GM23248 (cell line): Measurements from ENCODE around the gene ABHD10. TPM values are rescaled to one million over a fixed set of nuclear protein-coding genes. Genes with fewer than 3 reads are reported as not detected.
"Not testable (repeated sequence)": the region's sequence is repeated elsewhere in the genome, so short reads cannot be mapped to it uniquely, and the experiment has no call there.

Source experiments
- DNase-seq: peaks from one replicate; pipeline ENCODE4 v3.0.0-alpha.2; 2015
- H2AFZ ChIP-seq: fragments of 200-600 bp; sonication (generic); 2 replicates; pipeline ENCODE4 v1.6.1; 2016; ENCODE audit warnings: antibody characterized with exemption
- H3F3A ChIP-seq: fragments of 200-600 bp; sonication (generic); 2 replicates; pipeline ENCODE4 v1.6.1; 2016; ENCODE audit warnings: mild to moderate bottlenecking, antibody characterized with exemption, mixed run types; ENCODE audit not compliant: insufficient read depth
- H3K27ac ChIP-seq: fragments of 200-600 bp; sonication (generic); 2 replicates; pipeline ENCODE4 v1.5.1; 2016; ENCODE audit warnings: mild to moderate bottlenecking
- H3K27me3 ChIP-seq: fragments of 200-600 bp; sonication (generic); replicated peaks from 2 replicates; pipeline ENCODE4 v1.6.1; 2016; ENCODE audit warnings: mild to moderate bottlenecking; ENCODE audit not compliant: insufficient read depth
- H3K36me3 ChIP-seq: fragments of 200-600 bp; sonication (generic); 2 replicates; pipeline ENCODE4 v1.6.1; 2016; ENCODE audit warnings: low read depth, mild to moderate bottlenecking
- H3K4me1 ChIP-seq: fragments of 200-600 bp; sonication (generic); 2 replicates; pipeline ENCODE4 v1.6.1; 2016; ENCODE audit warnings: mild to moderate bottlenecking; ENCODE audit not compliant: insufficient read depth
- H3K4me2 ChIP-seq: fragments of 200-600 bp; sonication (generic); one replicate; pipeline ENCODE4 v1.6.1; 2016; ENCODE audit warnings: mild to moderate bottlenecking; ENCODE audit not compliant: unreplicated experiment
- H3K4me3 ChIP-seq: fragments of 200-600 bp; sonication (generic); 2 replicates; pipeline ENCODE4 v1.5.1; 2016; ENCODE audit warnings: mild to moderate bottlenecking
- H3K79me2 ChIP-seq: fragments of 200-600 bp; sonication (generic); 2 replicates; pipeline ENCODE4 v1.6.1; 2016; ENCODE audit warnings: mild to moderate bottlenecking; ENCODE audit not compliant: insufficient read depth
- H3K9ac ChIP-seq: fragments of 200-600 bp; sonication (generic); 2 replicates; pipeline ENCODE4 v1.6.1; 2016; ENCODE audit warnings: mild to moderate bottlenecking
- H3K9me2 ChIP-seq: fragments of 200-600 bp; sonication (generic); 2 replicates; pipeline ENCODE4 v1.6.1; 2016; ENCODE audit warnings: mixed run types, mild to moderate bottlenecking, moderate library complexity; ENCODE audit not compliant: insufficient read depth
- H3K9me3 ChIP-seq: fragments of 200-600 bp; sonication (generic); one replicate; pipeline ENCODE4 v1.6.1; 2017; ENCODE audit warnings: low read depth
- H4K20me1 ChIP-seq: fragments of 200-600 bp; sonication (generic); 2 replicates; pipeline ENCODE4 v1.6.0; 2016; ENCODE audit not compliant: insufficient read depth
- EZH2 ChIP-seq: fragments of 200-600 bp; sonication (generic); IDR thresholded peaks from 2 replicates; pipeline ENCODE4 v1.6.1; 2018; ENCODE audit warnings: antibody characterized with exemption, mild to moderate bottlenecking; ENCODE audit not compliant: insufficient read depth, poor library complexity, severe bottlenecking
- EZH2phosphoT487 ChIP-seq: fragments of 200-600 bp; sonication (generic); IDR thresholded peaks from 2 replicates; pipeline ENCODE4 v1.6.1; 2018; ENCODE audit warnings: antibody characterized with exemption, moderate library complexity, mild to moderate bottlenecking, low read depth; ENCODE audit not compliant: insufficient read depth
- WGBS, 2 experiments: methylation state at CpG; one replicate each; pipeline ENCODE4 v1.1.6; 2015 to 2017; ENCODE audit warnings: low lambda C conversion rate in 2 of 2, low coverage in 1 of 2; ENCODE audit errors: missing lambda C conversion rate in 2 of 2; 5-methylcytosine and 5-hydroxymethylcytosine counted together
- in situ Hi-C: fragments of 300-500 bp; cut with MboI; formaldehyde crosslinking; loops from 2 replicates; pipeline ENCODE4 v1.15.0; 2020
- polyA plus RNA-seq: library from polyadenylated mRNA; unstranded; fragments of >200 nt; fragmentation: Nextera tagmentation; extraction: Ambion mirVana; gene quantifications from 2 replicates; pipeline ENCODE4 v1.2.1, GENCODE V29; 2016
- total RNA-seq: library from RNA; depleted of rRNA; stranded (reverse); fragments of >200 nt; shearing (Covaris generic); gene quantifications from 2 replicates; pipeline ENCODE4 v1.2.3, GENCODE V29; 2014

Gene ABHD10
- total and polyA plus RNA-seq, 2 experiments from 2014 or later = 25.4 to 26.4 TPM

GRCh38 chr3:112027826-112028225 lies 49.0 kb downstream of the ABHD10 start:
- no peaks in the 10 kb centered on the region for H3K9me3 ChIP-seq
- H2AFZ ChIP-seq = no peak overlapping the region
- no peaks in the 10 kb centered on the region for H3K9me2 ChIP-seq
- H3F3A ChIP-seq = no peaks in the 10 kb centered on the region
- no peaks in the 10 kb centered on the region for H3K79me2 ChIP-seq
- H3K36me3 ChIP-seq = no peaks in the 10 kb centered on the region
- in situ Hi-C loops = no loop called here
- no peak overlapping the region for H3K27ac ChIP-seq
- DNase-seq = no peak
- TF ChIP-seq EZH2 = no peak
- TF ChIP-seq EZH2phosphoT487 = no peak
- H3K9ac ChIP-seq = no peak overlapping the region
- H3K27me3 ChIP-seq = no peaks in the 10 kb centered on the region
- WGBS, 2 experiments = 93 to 97% methylated on average over 4 of the region's 4 CpGs
- H4K20me1 ChIP-seq = no peaks in the 10 kb centered on the region
- H3K4me2 ChIP-seq = no peak overlapping the region
- no peak overlapping the region for H3K4me3 ChIP-seq
- no peaks in the 10 kb centered on the region for H3K4me1 ChIP-seq

- no peaks in the 10 kb centered on the region for H3K27me3 ChIP-seq
- no peaks in the 10 kb centered on the region for H4K20me1 ChIP-seq
- H3K4me2 ChIP-seq = no peak overlapping the region
- H3K4me1 ChIP-seq = no peaks in the 10 kb centered on the region
- in situ Hi-C loops = no loop called here
- H3F3A ChIP-seq = no peaks in the 10 kb centered on the region
- DNase-seq = no peak
- H3K79me2 ChIP-seq = no peaks in the 10 kb centered on the region
- no peaks in the 10 kb centered on the region for H3K9me3 ChIP-seq
- no peak overlapping the region for H3K27ac ChIP-seq
- H3K9me2 ChIP-seq = no peaks in the 10 kb centered on the region
- no peaks in the 10 kb centered on the region for H3K36me3 ChIP-seq
- H3K9ac ChIP-seq = no peak overlapping the region
- 91 to 94% methylated on average over 5 of the region's 5 CpGs for WGBS, 2 experiments
- no peak overlapping the region for H3K4me3 ChIP-seq
- no peak for TF ChIP-seq EZH2phosphoT487
- TF ChIP-seq EZH2 = no peak
- no peak overlapping the region for H2AFZ ChIP-seq
These were observed 52.1 kb downstream of the ABHD10 start for GRCh38 chr3:112030901-112031300.

DNA sequence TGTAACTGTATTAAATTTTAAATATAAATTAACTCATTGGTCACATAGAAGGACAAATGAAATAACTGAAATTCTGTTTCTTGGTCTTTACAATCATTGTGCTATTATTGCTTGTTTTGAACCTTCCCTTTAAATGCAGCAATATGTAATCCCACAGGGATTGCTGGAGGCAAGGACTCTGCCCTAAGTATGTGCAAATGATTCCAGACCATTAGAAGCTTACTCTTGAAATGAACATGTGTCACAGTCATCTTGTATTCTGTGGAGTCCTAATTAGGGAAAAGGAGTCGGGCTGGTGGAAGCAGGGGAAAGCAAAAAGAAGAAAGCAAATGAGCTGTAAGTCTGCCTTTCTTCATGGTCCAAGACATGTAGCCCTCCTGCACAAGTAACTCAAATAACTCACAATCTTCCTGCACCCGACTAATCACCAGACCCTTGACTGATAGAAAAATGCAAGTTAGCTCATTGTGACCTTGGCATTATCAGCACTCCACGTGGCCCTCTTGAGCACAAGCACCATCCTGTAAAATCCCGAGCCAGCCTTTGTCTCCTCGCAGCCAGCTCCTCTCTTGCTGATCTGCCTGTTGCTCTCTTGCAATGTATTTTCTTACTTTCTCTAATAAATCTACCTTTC lies 53.4 kb downstream of the ABHD10 start:
- H3K4me1 ChIP-seq = no peaks in the 10 kb centered on the region
- WGBS, 2 experiments = 58 to 61% methylated on average over 5 of the region's 5 CpGs
- no peaks in the 10 kb centered on the region for H3K27me3 ChIP-seq
- no peaks in the 10 kb centered on the region for H3K79me2 ChIP-seq
- H3K27ac ChIP-seq = no peak overlapping the region
- no peaks in the 10 kb centered on the region for H3K9me3 ChIP-seq
- in situ Hi-C loops = no loop called here
- no peak overlapping the region for H3K4me2 ChIP-seq
- no peaks in the 10 kb centered on the region for H3K36me3 ChIP-seq
- DNase-seq = no peak
- no peak overlapping the region for H3K9ac ChIP-seq
- H3F3A ChIP-seq = no peaks in the 10 kb centered on the region
- no peaks in the 10 kb centered on the region for H4K20me1 ChIP-seq
- no peak overlapping the region for H3K4me3 ChIP-seq
- H2AFZ ChIP-seq = no peak overlapping the region
- no peaks in the 10 kb centered on the region for H3K9me2 ChIP-seq
- TF ChIP-seq EZH2phosphoT487 (no peak), EZH2 (no peak)

- H3K79me2 ChIP-seq = no peaks in the 10 kb centered on the region
- no peaks in the 10 kb centered on the region for H3K36me3 ChIP-seq
- no peak within 1 kb of the TSS for H2AFZ ChIP-seq
- peaks cover 12% of the 10 kb centered on the region; the same call in 1 of the 2 replicates for H3K4me1 ChIP-seq
- no peak within 1 kb of the TSS for H3K27ac ChIP-seq
- no peaks in the 10 kb centered on the region for H3K9me2 ChIP-seq
- DNase-seq = no peak
- H3K4me3 ChIP-seq = no peak within 1 kb of the TSS
- H3F3A ChIP-seq = peaks cover 5% of the 10 kb centered on the region; the same call in 1 of the 2 replicates
- no peaks in the 10 kb centered on the region for H3K27me3 ChIP-seq
- TF ChIP-seq EZH2phosphoT487 = no peak
- no peak for TF ChIP-seq EZH2
- no peak within 1 kb of the TSS for H3K4me2 ChIP-seq
- H3K9me3 ChIP-seq = no peaks in the 10 kb centered on the region
- in situ Hi-C loops = no loop called here
- no peak within 1 kb of the TSS for H3K9ac ChIP-seq
- 62 to 75% methylated on average over 4 of the region's 4 CpGs for WGBS, 2 experiments
- H4K20me1 ChIP-seq = no peaks in the 10 kb centered on the region
These were observed 55.6 kb downstream of the ABHD10 start, which contains the start of gene TMPRSS7 for GRCh38 chr3:112034436-112034835. TMPRSS7 (plus strand) TSS chr3:112034736; CDS start chr3:112034846, 110 bp downstream.

- in situ Hi-C loops = no loop called here
- peaks cover 13% of the 10 kb centered on the region; the same call in 1 of the 2 replicates for H3K4me1 ChIP-seq
- H2AFZ ChIP-seq = no peak overlapping the region
- no peak overlapping the region for H3K4me2 ChIP-seq
- no peaks in the 10 kb centered on the region for H3K79me2 ChIP-seq
- H3F3A ChIP-seq = peaks cover 5% of the 10 kb centered on the region; the same call in 1 of the 2 replicates
- no peak for TF ChIP-seq EZH2
- no peak for TF ChIP-seq EZH2phosphoT487
- no peaks in the 10 kb centered on the region for H3K27me3 ChIP-seq
- no peaks in the 10 kb centered on the region for H3K9me2 ChIP-seq
- no peaks in the 10 kb centered on the region for H4K20me1 ChIP-seq
- no peak for DNase-seq
- no peak overlapping the region for H3K9ac ChIP-seq
- H3K27ac ChIP-seq = no peak overlapping the region
- H3K36me3 ChIP-seq = no peaks in the 10 kb centered on the region
- no peak overlapping the region for H3K4me3 ChIP-seq
- WGBS, 2 experiments = 49 to 54% methylated on average over 3 of the region's 3 CpGs
- no peaks in the 10 kb centered on the region for H3K9me3 ChIP-seq
These were observed 56.4 kb downstream of the ABHD10 start for GRCh38 chr3:112035241-112035640.

DNA sequence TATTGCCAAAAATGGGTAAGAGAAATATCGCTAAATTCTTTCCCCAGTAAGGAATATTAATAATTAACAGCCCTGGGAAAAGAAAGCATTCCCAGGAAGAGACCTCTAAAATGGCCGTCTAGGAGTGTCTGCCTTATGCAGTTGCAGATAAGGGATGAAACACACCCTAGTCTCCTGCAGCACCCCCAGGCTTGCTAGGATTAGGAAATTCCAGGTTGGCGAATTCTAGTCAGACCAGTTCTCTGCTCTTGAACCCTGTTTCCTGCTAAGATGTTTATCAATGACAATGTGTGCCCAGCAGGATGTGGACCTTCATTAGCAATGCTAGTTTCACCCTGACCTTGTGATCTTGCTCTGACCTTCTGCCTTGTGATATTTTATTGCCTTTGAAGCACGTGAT lies 58.4 kb downstream of the ABHD10 start:
- 63% methylated on average over 4 of the region's 4 CpGs for WGBS, 2 experiments
- H3K9me3 ChIP-seq, in situ Hi-C loops: not testable (repeated sequence)

More for the DNA sequence above, 58.4 kb downstream of the ABHD10 start:
- H4K20me1 ChIP-seq, H3K79me2 ChIP-seq, H3K9me2 ChIP-seq, H3K9ac ChIP-seq, H3F3A ChIP-seq, H3K4me3 ChIP-seq, H3K4me2 ChIP-seq, H3K27me3 ChIP-seq, H3K27ac ChIP-seq, H3K36me3 ChIP-seq, DNase-seq, H2AFZ ChIP-seq: not testable (repeated sequence)
- peaks cover 13% of the 10 kb centered on the region; the same call in 1 of the 2 replicates for H3K4me1 ChIP-seq
